Panc1 (cell line): ENCODE measurements around the gene RNASE9. TPM values are rescaled to one million over a fixed set of nuclear protein-coding genes. Genes with fewer than 3 reads are reported as not detected.
"Not testable (repeated sequence)": the region's sequence is repeated elsewhere in the genome, so short reads cannot be mapped to it uniquely, and the experiment has no call there.

ENCODE experiments used
- ATAC-seq: fragments of 200-7000 bp; cut with Tn5 transposase; 2 replicates; pipeline ENCODE4 v1.9.1; 2020; ENCODE audit warnings: mild to moderate bottlenecking, moderate library complexity
- BruUV-seq: library from RNA; stranded (reverse); fragments of 400-500 nt; replicated peaks from 2 replicates; lab custom pipeline; 2021; lab: Mats Ljungman, UMichigan
- CTCF ChIA-PET: fragments of 300-600 bp; sonication (Branson Sonifier 250); formaldehyde crosslinking; loops from one replicate; lab custom pipeline; 2022; ENCODE audit warnings: antibody characterized with exemption; lab: Charles Lee
- POLR2A ChIA-PET: fragments of 300-600 bp; sonication (Branson Sonifier 250); formaldehyde crosslinking; loops from one replicate; lab custom pipeline; 2022; ENCODE audit warnings: antibody characterized with exemption; lab: Charles Lee
- DNase-seq: peaks from one replicate; pipeline ENCODE4 v3.0.0-alpha.2; 2010; ENCODE audit warnings: low read depth, low spot score
- H3K27ac ChIP-seq: 2 replicates; pipeline ENCODE4 v1.5.1; 2011; ENCODE audit warnings: mild to moderate bottlenecking, low read length, inconsistent platforms
- H3K27me3 ChIP-seq: fragments of 200-500 bp; sonication (Bioruptor generic); 2 replicates; pipeline ENCODE4 v1.6.0; 2014; ENCODE audit warnings: low read length, inconsistent platforms; ENCODE audit not compliant: control insufficient read depth, insufficient read depth
- H3K36me3 ChIP-seq: fragments of 200-500 bp; sonication (Bioruptor generic); 2 replicates; pipeline ENCODE4 v1.5.1; 2014; ENCODE audit warnings: inconsistent platforms, mild to moderate bottlenecking, low read length, moderate library complexity; ENCODE audit not compliant: control insufficient read depth, insufficient read depth
- H3K4me1 ChIP-seq: 2 replicates; pipeline ENCODE4 v1.5.1; 2011; ENCODE audit warnings: inconsistent platforms, mild to moderate bottlenecking, low read length, moderate library complexity; ENCODE audit not compliant: control insufficient read depth, insufficient read depth
- H3K4me3 ChIP-seq, 2 experiments: 2 replicates each; pipeline ENCODE4 v1.5.1; 2011 to 2012; ENCODE audit warnings: low read depth in 2 of 2, low read length in 2 of 2, mild to moderate bottlenecking in 2 of 2, inconsistent platforms in 1 of 2, moderate library complexity in 1 of 2
- H3K9me3 ChIP-seq: fragments of 200-500 bp; sonication (Bioruptor generic); 2 replicates; pipeline ENCODE4 v1.5.1; 2014; ENCODE audit warnings: low read depth, mild to moderate bottlenecking, inconsistent platforms, low read length, moderate library complexity; ENCODE audit not compliant: control insufficient read depth, insufficient read depth
- CTCF ChIP-seq: fragments of 450-650 bp; IDR thresholded peaks from 2 replicates; pipeline ENCODE4 v1.5.1; 2017; ENCODE audit warnings: mild to moderate bottlenecking
- POLR2AphosphoS5 ChIP-seq: IDR thresholded peaks from 2 replicates; pipeline ENCODE4 v1.6.1; 2012; ENCODE audit warnings: mild to moderate bottlenecking, low read depth, low read length, moderate library complexity
- REST ChIP-seq, 2 experiments: IDR thresholded peaks; 2 replicates each; pipeline ENCODE4 v1.6.1; 2011 to 2012; ENCODE audit warnings: low read depth in 2 of 2, control low read depth in 1 of 2, low read length in 1 of 2, mild to moderate bottlenecking in 1 of 2, moderate library complexity in 1 of 2; ENCODE audit not compliant: insufficient read depth in 1 of 2
- SIN3A ChIP-seq: IDR thresholded peaks from 2 replicates; pipeline ENCODE4 v1.6.1; 2012; ENCODE audit warnings: low read depth, mild to moderate bottlenecking, low read length, moderate library complexity, borderline replicate concordance; ENCODE audit not compliant: insufficient read depth
- TCF7L2 ChIP-seq: IDR thresholded peaks from 2 replicates; pipeline ENCODE4 v1.6.1; 2011; ENCODE audit warnings: mild to moderate bottlenecking, low read depth, low read length, inconsistent platforms
- in situ Hi-C: cut with HindIII; loops from 2 replicates; pipeline ENCODE4 v1.10.0; 2016; ENCODE audit warnings: low sequenced_read_pairs, low pct_unique_long_range_greater_than_20kb
- intact Hi-C: fragments of 100-400 bp; cut with micrococcal nuclease; formaldehyde crosslinking; loops from one replicate; pipeline ENCODE4 v1.10.0; 2022; ENCODE audit not compliant: unreplicated experiment
- total RNA-seq: library from RNA; stranded (reverse); gene quantifications from one replicate; pipeline ENCODE4 v1.2.1, GENCODE V29; 2021; ENCODE audit not compliant: unreplicated experiment

The RNASE9 gene
- total RNA-seq, 1 experiment from 2014 or later = not detected

- TF ChIP-seq POLR2AphosphoS5 = no peak
- TF ChIP-seq REST (IDR thresholded peaks at IDR 0.05; ENCODE audit: insufficient read depth in 1 of 2, low read depth in 2 of 2, low read length in 1 of 2) = no peak
- no peak for TF ChIP-seq SIN3A
- no peak for TF ChIP-seq TCF7L2
- no peak for TF ChIP-seq CTCF
- Histone ChIP-seq H3K27me3 (no peaks in the 10 kb centered on the region), H3K9me3 (no peaks in the 10 kb centered on the region), H3K27ac (no peak overlapping the region), H3K4me3 (no peak overlapping the region), H3K4me1 (no peaks in the 10 kb centered on the region), H3K36me3 (no peaks in the 10 kb centered on the region)
- no peak for DNase-seq
- in situ Hi-C loops (no loop called here), intact Hi-C loops (no loop called here)
- no TSS peak for BruUV-seq
- ATAC-seq = no peak
- POLR2A ChIA-PET = no interaction called here
- CTCF ChIA-PET = no interaction called here
Measured at GRCh38 chr14:20569066-20569465, 8.2 kb upstream of the RNASE9 start.

GRCh38 chr14:20568393-20568792, 7.5 kb upstream of the RNASE9 start:
- Histone ChIP-seq H3K9me3 (no peaks in the 10 kb centered on the region), H3K27ac (no peak overlapping the region), H3K4me1 (no peaks in the 10 kb centered on the region), H3K4me3 (no peak overlapping the region), H3K27me3 (no peaks in the 10 kb centered on the region), H3K36me3 (no peaks in the 10 kb centered on the region)
- ATAC-seq (no peak), DNase-seq (no peak)
- POLR2A ChIA-PET = no interaction called here
- intact Hi-C loops (no loop called here), in situ Hi-C loops (no loop called here)
- BruUV-seq = no TSS peak
- CTCF ChIA-PET = no interaction called here
- no peak for TF ChIP-seq SIN3A
- TF ChIP-seq REST (IDR thresholded peaks at IDR 0.05; ENCODE audit: insufficient read depth in 1 of 2, low read depth in 2 of 2, low read length in 1 of 2) = no peak
- no peak for TF ChIP-seq TCF7L2

- H3K4me1 ChIP-seq, H3K4me3 ChIP-seq, H3K9me3 ChIP-seq, DNase-seq, intact Hi-C loops, H3K36me3 ChIP-seq, POLR2A ChIA-PET, BruUV-seq, in situ Hi-C loops, H3K27me3 ChIP-seq, ATAC-seq, H3K27ac ChIP-seq, CTCF ChIA-PET: not testable (repeated sequence)
Measured at GRCh38 chr14:20567199-20567598, 6.4 kb upstream of the RNASE9 start.
